Brain pericyte (primary cell): ENCODE measurements around the gene PDE5A.
"Not testable (repeated sequence)": the region's sequence is repeated elsewhere in the genome, so short reads cannot be mapped to it uniquely, and the experiment has no call there.

Source experiments
- DNase-seq: peaks from one replicate; pipeline ENCODE4 v3.0.0-alpha.2; 2012; ENCODE audit warnings: low read depth, low spot score

The PDE5A gene

DNA sequence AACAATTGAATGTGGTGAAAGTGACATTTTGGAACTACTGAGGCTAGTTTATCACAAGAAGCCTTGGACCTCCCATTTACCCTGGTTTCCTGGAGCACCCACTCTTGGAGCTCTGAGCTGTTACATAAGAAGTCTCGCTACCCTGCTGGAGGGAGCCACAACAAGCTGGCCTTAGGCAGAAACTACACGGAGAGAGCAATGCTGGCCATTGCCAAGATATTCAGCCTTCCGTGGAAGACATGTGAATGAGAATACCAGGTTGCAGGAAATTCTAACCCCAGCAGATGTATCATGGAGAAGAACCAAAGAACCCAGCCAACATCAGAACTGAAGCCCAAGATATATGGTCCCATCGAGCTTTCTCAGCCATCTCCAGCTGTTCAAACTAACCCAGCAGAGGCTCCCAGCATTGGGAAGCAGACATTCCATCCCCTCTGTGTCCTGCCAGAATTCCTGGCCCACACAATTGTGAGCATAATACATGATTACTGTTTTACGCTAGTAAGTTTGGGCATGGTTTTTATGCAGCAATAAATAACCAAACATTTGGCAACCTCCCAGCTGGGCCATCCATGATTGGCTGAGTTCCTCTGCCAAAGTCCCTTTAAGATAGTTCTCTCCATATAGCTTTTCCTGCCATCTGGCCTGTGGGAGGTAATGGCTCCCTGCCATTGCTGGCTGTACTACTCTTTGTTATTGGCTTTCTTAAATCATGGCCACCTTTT is 17.9 kb upstream of the PDE5A start:
- DNase-seq, result no peak

DNA sequence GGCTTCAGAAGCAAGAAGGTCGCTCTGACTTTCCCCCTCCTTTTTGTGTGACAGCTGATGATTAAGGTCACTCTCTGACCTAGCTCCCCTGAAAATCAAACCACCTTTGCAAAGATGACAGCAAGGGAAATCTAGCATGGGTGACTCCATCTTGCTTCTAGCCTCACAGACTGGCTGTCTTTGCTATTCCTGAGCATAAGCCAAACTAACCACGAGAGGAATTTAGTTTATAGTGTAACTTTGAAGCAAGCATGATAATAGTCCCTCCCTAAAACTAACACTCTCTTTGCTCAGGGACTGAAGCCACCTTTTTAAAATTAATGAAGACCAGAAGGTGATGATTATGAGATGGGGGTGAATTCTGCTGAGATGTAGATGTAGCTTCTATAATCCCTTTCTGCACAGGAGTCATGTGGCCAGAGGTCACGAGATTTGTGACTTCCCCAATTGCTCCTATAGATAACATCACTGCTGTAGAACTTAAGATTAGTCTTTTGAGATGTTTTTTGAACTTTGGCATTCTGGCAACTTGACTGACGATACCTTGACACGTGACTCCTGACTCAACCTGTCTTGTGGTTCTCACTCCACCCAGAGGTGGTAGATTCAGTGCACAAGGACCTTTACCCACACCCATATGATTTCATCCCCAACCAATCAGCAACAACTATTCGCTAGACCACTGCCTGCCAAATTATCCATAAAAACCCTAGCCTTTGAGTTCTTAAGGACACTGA is 14.9 kb upstream of the PDE5A start:
- no peak for DNase-seq

DNA sequence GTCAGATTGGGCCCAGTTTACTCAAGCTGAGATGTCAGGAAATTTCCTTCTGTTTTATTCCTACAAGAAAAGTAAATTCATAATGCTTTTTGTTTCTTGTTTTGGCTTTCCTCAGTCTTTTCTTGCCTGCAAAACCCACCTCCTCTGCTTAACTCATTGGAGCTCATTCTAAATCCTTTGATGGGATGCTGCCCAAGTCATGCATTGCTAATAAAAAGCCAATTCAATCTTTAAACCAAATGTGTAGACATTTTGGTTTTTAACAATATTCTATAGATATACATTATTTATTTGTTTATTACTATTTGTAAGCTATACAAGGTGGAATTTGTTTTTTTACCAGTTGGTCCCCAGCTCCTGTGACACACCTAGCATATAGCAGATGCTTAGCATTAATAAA is 13.2 kb upstream of the PDE5A start:
- no peak for DNase-seq

DNA sequence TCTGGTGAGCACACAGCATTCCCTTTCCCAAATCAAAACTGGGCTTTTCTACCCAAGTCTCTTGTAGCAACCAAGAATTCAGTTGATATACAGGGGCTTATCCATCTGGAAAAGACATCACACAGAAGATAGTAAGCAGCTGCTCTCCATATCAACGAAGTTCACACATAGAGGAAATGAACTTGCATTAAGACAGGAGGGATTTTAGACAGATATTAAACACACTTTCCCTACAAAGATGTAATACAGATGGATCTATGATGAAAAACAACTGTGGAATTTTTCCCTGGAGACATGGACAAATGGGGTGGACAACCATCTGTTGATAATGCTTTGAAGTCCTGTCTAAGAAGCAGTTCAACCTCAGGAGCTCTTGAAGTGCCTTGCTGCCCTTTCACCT is 9.8 kb upstream of the PDE5A start:
- DNase-seq, result no peak

DNA sequence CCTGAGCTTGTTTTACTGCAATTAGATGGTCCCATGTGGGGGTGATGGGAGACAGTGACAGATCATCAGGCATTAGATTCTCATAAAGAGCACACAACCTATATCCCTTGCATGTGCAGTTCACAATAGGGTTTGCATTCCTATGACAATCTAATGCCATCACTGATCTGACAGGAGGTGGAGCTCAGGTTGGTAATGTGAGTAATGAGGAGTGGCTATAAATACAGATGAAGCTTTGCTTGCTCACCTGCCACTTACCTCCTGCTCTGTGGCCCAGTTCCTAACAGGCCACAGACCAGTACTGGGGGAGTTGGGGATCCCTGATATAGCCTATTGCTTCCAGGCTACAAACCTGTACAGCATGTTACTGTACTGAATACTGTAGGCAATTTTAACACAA is 8.2 kb upstream of the PDE5A start:
- not testable (repeated sequence) for DNase-seq

DNA sequence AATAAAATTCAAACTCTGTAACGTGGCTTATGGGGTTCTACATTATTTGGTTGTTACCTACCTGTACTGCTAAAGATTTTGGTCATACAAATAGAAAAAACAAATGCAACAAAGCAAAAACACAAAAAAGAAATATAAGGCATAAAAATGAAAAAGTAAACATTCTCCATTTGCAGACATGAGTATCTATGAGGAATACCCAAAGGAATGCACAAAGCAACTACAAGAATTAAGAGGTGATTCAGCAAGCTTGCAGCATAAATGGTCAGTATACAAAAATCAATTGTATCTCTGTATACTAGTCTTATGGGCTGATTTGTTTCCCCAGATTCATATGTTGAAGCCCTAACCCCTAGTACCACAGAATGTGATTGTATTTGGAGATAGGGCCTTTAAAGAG is 3.6 kb upstream of the PDE5A start:
- DNase-seq, result no peak

DNA sequence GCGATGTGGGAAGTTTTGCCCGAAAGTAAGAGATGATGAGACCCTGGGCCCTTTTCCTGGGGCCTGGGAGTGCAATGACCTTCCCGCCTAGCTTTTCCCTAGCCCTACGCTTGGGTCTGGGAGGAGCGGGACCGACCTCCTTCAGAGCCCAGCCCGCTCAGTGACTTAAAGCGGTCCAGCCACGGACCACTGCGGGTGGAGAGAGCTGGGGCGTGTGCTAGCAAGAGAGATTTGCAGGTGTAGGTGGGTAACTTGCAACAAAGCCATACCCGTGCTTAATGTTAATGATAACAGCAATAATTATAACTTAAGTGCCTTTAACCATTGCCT is 503 bp upstream of the PDE5A start:
- peak; percentile 36 for DNase-seq

DNA sequence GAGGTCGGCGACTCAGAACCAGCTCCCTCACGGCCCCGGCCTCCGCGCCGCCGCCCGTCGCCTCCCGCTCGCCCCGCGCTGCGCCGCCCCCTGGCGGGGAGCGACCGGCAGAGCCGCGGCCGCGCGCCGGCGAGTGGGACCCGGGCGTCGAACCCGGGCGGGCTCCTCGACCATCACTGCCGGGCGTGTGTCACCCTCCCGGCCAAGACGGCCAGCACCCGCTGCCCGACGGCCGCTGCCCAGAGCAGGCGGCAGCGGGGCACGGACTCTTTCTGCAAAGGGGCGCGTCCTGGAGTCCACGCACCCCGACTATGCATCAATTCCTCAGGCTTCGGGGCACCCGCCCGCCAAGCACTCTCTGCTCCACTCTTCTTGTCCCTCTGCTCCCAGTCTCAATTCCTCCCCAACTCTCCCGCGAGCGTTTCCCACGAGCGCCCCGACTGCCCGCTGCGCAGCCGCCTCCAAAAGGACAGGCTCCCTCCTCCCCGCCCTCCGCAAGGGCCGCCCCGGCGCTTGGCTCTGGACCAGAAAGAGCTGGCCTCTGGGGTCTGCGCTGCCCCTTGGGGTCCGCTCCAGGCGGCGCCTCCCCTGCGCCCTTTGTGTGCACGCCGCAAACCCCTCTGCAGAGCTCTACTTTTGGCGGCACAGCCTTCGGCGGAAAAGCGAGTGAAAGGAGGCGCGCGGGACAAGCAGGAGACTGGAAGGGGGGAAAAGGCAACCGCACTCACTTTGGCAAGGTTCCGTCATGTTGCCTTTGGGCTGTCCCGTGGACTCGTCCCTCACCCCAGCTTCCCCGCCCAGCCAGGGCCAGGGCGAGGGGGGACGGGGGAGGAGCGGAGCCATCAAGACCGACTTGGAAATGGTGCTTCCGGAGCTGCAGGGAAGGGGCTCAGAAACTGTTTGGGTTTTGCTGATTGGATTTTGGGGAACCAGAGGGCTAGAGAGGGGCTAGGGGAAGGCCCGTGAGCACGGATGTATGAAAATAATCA is 1.0 kb downstream of the PDE5A start:
- DNase-seq, result peak; percentile 24

DNA sequence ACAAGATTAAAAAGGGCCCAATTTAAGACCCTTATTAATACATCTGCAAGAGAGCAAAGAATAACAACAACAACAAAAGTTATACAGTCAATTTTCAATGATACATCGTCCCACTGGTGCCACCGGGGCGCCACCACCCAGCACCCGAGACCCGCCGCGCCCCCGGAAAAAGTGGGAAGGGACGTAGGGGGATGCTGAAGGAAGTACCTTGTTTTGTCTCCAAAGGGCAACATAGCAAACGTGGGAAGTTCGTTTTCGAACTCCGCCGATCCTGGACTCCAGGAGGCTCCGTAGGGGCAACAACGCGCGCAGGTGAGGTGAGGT is 1.7 kb downstream of the PDE5A start:
- DNase-seq, result no peak

DNA sequence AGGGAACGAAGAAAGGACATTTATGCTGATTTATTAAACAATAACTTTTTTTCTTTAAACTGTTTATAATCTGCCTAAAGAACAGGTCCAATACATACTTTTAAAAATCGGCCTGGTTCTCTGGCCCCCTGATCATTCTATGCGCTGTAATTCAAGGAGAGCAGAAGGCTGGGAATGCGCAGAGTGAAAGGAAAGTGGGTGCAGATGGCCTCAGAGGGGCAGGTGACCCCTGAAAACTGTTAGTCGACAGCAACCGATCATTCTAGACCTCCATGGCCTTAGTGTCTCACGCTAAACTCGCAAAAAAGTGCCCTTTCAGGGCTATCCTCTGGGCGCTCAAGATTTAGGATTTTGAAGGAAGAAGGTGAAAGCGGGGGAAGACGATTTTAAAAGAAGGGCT is 2.2 kb downstream of the PDE5A start:
- no peak for DNase-seq

DNA sequence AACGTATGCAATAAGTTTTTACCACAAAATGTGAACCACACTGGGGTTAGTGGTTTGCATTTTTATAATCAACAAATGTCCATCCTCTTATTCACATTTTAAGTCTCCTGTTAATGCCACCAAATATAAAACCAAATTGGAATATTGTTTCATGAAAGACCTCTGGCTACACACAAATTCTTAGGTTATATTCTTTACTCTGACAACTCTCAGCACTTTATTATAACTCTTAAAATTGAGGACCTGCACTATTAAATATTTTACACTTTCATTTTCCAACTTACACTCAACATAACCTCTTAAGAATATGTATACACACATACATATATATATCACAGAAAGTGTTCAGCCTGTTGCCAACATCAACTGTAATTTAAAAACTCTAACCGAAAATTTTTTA is 2.8 kb downstream of the PDE5A start:
- DNase-seq, result no peak

DNA sequence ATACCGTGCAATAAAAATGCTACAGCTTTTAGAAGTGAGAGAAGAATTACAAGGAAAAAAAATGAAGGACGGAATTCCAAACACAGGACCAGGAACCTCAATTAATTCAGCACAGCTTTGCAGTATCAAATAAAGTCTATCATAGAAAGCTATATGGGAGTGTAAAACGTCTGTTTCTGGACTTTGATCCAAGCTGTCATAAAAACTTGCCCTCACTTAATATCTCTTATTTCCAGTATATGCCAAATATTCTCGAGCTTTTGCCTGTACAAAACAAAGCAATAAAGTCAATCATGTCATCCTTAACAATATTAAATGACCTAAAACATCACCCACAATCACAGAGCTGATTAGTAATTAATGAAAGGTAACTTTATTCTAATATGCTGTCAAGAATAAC is 4.2 kb downstream of the PDE5A start:
- no peak for DNase-seq

DNA sequence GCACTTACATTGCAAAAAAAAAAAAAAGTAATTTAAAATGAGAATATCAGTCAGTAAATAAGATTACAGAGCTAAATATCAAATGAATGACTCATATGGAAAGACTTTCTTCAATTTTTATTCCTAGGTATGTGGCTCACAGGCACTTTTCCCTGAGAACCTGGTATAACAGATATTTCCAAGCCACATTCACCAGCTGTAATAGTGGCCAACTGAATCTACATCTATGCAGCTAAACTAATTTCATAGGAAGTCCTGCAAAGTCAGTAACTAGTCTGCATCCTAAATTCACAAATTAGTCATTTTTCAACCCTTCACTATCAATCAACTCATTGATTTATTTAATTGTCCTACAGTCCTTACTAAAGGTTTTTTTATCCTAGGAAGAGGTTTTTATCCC is 5.6 kb downstream of the PDE5A start:
- no peak for DNase-seq

DNA sequence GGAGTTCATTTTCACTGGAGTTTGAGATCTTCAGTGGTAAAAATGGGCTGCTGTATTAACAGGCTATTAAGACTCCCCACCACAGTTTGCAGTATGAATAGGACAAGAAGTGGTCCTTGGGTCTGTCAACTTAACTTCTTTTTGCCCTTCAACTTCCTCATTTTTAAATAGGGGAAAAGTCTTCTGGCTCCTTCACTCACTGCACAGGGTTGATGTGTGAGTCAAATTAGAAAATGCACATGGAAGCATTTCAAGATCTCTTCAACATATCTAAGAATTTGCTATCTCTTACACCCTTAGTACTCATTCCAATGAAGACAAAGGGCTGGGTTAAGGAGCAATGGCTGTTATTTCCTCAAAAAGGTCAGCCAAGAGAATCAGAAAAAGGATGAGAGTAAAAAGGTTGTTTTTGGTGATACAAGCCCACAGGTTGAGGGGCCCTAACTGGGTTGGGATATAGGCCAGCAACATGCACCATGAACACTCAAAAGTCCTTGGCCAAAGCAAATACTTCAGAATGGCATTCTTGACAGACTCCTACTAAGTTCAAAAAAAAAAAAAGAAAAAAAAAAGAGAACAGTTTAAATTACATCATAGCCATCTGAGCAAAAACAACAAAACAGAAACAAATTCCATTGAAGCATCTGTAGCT is 13.4 kb downstream of the PDE5A start:
- DNase-seq, result no peak

DNA sequence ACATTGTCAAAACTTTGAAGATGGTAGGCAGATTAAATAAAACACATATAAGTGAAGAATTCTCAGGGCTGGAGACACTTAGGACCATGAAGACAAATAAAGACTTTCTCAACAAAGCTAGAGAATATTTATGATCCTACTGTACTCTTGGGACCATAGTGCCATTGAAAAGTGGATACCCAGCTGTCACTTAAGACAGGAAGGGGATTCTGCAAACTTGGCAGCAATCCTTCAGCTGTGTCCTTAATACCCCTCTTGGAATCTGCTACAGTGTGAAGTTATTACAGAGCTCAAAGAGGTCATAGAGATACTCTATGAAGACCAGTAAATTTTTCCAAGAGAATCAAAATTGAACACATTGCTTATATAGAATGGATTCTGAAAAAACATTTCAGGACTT is 24.3 kb downstream of the PDE5A start:
- no peak for DNase-seq

DNA sequence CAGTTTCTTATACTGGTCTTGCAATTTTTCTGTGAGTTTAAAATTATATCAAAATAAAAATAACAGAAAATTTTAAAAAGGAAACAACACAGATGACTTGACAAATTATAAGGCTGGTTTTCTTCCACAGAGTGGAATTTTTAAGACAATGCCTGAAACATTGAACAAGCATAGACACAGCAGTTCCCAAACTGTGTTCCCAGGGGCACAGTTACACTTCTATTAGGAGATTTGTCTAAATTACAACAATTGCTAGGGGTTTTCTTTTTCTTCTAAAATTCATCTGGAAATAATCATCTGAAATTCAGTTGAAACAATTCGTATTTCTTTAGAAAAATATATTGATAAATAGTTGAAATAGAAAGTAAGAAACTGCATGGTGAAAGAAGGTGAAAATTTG is 26.2 kb downstream of the PDE5A start:
- DNase-seq, result no peak

DNA sequence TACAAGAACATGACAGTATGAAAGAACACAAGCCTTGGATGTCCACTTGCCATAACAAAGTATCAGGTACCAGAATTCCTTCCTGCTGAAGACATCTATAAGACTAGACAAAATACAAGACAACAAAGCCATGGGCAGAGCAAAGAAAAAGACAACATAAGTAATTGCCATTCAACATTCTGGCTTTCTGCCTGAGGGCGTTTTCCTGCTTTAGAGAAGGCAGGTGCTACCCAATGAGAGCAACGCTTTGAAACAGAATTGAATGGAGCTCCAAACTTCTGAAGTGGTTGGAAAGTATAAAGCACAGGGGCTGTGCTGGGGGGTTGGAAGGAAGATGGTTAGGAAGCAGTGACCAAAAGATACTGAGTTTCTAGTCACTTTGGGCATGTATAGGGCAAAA is 30.1 kb downstream of the PDE5A start:
- no peak for DNase-seq

DNA sequence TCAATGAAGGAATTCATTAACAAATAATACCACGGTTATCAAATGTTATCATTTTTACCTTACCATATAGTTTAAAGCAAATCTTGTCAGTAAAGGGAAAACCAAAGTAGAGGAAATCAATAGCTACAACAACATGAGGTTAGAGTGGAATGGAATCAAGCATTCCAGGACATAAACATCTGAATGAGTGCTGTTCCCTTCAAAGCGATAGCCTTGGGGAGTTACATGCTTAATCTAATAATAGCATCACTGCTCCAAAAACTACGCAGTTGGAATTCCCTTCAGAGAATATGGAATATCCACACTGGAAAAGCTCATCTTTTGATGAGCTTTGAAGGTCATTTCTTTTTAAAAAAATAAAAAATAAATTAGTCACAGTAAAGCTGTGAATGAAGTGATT is 31.2 kb downstream of the PDE5A start:
- no peak for DNase-seq

DNA sequence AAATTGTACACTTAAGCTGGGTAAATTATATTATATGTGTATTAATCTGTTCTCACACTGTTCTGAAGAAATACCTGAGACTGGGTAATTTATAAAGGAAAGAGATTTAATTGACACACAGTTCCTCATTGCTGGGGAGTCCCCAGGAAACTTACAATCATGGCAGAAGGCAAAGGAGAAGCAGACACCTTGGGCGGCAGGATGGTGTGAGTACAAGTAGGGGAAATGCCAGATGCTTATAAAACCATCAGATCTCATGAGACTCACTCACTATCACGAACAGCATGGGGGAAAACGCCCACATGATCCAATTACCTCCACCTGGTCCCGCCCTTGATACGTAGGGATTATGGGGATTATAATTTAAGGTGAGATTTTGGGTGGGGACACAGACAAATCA is 34.9 kb downstream of the PDE5A start:
- DNase-seq, result no peak

DNA sequence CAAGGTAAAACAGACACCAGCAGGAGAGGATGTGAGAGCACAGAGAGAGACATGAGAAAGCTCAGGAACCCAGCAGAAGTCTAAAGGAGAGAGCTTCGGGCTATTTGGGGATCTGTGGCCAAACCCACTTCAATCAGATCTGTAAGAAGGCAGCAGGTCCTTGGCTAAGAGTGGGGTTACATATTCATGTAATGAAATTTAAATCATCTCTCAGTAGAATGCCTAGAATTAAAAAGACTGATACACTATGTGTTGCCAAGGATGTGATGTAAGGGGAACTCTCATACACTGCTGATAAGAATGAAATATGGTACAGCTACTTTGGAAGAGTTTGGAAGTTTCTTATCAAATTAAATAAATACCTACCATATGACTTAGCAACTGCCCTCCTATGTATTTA is 35.8 kb downstream of the PDE5A start:
- DNase-seq, result no peak

DNA sequence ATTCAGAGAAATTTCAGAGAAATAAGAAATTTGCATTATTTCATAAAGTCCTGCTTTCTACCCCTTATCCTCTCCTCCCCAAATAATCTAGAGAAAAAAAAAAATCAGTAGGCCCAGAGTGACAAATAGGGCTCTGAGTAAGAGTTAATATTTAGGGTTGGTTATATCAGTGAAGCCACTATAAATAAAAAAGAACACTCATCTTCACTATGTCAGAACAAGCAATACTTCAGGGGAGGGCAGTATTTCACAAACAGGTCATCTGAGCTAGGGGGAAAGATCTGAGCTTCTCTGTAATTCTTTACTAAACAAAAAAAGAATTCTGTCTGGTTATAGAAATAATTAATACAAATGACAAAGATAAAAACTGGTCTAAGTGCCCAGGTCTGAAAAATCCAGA is 39.4 kb downstream of the PDE5A start:
- DNase-seq, result no peak

DNA sequence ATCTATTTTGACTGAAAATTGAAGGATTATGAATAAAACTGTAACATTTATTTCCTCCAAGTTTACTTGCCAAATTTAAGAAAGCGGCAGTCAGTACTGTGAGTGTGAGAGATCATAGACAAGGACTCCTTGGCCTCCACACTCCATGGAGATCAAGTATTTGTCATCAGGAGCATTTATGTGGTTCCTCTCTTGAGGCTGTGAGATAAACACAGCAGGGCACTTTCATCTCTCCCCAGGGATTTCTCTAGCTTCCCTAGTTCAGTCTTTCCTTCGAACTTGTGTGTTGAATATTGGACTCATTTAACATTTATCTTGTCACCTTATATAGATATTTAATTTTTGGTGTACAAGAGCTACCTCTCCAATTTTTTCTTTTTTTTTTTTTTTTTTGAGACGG is 40.8 kb downstream of the PDE5A start:
- no peak for DNase-seq
